Dedifferentiated amniotic fluid mesenchymal stem cell (primary cell): Measurements from ENCODE around the gene BFSP1.

Source experiments
- DNase-seq: peaks from one replicate; pipeline ENCODE4 v3.0.0-alpha.2; 2016; ENCODE audit errors: extremely low spot score

The BFSP1 gene

GRCh38 chr20:17465236-17465635 lies 65.9 kb downstream of the BFSP1 start:
- no peak for DNase-seq

GRCh38 chr20:17463711-17464110 lies 67.5 kb downstream of the BFSP1 start:
- DNase-seq = no peak

GRCh38 chr20:17461941-17462340 lies 69.2 kb downstream of the BFSP1 start:
- no peak for DNase-seq

- DNase-seq = no peak
Measured at GRCh38 chr20:17460119-17460518, 71.1 kb downstream of the BFSP1 start.

GRCh38 chr20:17457588-17458190 lies 73.5 kb downstream of the BFSP1 start:
- DNase-seq = no peak

- no peak for DNase-seq
Measured at GRCh38 chr20:17457079-17457478, 74.1 kb downstream of the BFSP1 start.

GRCh38 chr20:17456279-17456678 lies 74.9 kb downstream of the BFSP1 start:
- DNase-seq = no peak

GRCh38 chr20:17453592-17453991 lies 77.6 kb downstream of the BFSP1 start:
- DNase-seq = no peak

GRCh38 chr20:17452441-17452840 lies 78.7 kb downstream of the BFSP1 start:
- DNase-seq = no peak

- no peak for DNase-seq
Measured at GRCh38 chr20:17449031-17449430, 82.1 kb downstream of the BFSP1 start.

GRCh38 chr20:17448071-17448470 lies 83.1 kb downstream of the BFSP1 start:
- DNase-seq = no peak

GRCh38 chr20:17446171-17446570 lies 85.0 kb downstream of the BFSP1 start:
- no peak for DNase-seq

- DNase-seq = no peak
Measured at GRCh38 chr20:17445543-17445942, 85.6 kb downstream of the BFSP1 start.

GRCh38 chr20:17444091-17444490 lies 87.1 kb downstream of the BFSP1 start:
- DNase-seq = no peak
